GM12872 (cell line): ENCODE results near the gene UBE2G2.

ENCODE experiments used
- TF ChIP-seq, protein P1 (sequence below): IDR thresholded peaks from 3 replicates; pipeline ENCODE4 v1.5.1; 2011; ENCODE audit warnings: low read depth, mild to moderate bottlenecking, low read length, moderate library complexity; ENCODE audit not compliant: insufficient read depth

Gene UBE2G2

DNA sequence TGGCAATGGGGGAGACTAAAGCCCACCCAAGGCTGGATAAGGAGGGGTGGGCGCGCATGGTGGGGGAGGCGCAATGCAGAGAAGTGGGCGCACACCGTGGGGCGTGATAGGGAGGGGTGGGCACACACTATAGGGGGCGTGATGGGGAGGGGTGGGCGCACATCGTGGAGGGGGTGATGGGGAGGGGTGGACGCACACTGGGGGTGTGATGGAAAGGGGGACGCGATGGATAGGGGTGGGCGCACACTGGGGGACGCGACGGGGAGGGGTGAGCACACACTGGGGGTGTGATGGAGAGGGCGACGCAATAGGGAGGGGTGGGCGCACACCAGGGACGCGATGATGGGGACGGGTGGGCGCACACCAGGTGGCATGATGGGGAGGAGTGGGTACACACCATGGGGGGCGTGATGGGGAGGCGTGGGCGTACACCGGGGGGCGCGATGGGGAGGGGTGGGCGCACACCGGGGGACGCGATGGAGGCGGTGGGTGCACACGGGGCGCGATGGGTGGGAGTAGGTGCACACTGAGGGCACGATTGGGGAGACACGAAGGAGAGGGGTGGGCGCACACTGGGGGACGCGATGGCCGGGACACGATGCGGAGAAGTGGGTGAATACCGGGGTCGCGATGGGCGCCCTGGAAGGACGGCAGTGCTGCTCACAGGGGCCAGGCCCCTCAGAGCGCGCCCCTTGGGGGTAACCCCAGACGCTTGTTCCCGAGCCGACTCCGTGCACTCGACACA, 15.3 kb upstream of the UBE2G2 start:
- TF ChIP-seq, protein P1, sequence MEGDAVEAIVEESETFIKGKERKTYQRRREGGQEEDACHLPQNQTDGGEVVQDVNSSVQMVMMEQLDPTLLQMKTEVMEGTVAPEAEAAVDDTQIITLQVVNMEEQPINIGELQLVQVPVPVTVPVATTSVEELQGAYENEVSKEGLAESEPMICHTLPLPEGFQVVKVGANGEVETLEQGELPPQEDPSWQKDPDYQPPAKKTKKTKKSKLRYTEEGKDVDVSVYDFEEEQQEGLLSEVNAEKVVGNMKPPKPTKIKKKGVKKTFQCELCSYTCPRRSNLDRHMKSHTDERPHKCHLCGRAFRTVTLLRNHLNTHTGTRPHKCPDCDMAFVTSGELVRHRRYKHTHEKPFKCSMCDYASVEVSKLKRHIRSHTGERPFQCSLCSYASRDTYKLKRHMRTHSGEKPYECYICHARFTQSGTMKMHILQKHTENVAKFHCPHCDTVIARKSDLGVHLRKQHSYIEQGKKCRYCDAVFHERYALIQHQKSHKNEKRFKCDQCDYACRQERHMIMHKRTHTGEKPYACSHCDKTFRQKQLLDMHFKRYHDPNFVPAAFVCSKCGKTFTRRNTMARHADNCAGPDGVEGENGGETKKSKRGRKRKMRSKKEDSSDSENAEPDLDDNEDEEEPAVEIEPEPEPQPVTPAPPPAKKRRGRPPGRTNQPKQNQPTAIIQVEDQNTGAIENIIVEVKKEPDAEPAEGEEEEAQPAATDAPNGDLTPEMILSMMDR = no peak

DNA sequence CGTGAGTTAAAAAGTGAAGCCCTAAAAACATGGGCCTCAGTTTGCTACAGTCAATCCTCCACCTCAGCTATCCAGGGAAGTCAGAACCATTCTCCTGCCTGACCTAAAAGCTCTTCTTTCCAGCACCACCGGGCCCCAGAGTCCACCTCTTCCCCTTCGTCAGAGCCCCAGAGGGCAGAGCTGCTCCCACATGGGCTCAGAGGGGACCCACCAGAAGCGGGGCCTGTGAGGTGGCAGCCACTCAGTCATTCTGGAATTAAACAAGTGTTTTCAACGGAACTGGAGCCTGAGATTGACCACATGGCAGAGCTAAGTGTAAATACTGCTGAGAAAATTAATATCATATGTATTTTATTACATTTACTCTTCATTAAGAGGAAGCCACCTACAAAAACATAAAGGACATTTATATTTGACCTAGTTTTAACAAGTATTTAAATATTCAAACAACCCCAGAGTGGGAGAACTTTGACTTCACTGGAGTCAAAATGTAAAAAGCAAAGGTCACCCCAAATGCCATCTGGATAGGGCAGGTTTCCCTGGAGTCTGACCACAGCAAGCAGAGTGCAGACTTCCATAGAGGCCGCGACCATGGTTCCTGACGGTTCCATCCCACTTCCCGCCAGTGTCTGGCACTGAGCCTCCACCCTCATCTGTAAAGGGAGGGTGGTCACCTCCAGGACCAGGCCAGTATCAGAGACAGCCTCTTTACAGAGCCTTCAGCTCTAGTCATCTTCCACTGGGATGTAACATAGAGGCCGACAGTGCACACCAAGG, 14.4 kb upstream of the UBE2G2 start:
- TF ChIP-seq, protein P1 = no peak

DNA sequence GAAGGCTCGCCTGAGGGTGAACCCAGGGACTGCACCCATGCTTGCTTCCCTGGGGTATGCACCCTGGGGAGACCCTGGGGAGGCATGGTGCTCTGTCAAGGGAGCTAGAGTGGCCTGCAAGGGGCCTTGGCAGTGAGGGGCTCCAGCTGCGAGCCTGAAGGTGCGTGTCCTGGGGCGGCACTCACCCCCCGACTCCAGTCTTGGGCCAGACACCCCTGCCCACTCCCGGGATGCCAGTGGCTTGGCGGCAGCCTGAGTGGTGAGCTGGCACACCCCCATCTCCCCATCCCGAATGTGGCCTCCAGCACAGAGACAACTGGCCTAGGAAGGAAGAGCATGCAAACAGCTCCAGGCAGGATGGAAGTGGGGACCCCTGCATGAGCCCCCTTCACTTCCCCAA, 13.6 kb upstream of the UBE2G2 start:
- TF ChIP-seq, protein P1 = no peak

DNA sequence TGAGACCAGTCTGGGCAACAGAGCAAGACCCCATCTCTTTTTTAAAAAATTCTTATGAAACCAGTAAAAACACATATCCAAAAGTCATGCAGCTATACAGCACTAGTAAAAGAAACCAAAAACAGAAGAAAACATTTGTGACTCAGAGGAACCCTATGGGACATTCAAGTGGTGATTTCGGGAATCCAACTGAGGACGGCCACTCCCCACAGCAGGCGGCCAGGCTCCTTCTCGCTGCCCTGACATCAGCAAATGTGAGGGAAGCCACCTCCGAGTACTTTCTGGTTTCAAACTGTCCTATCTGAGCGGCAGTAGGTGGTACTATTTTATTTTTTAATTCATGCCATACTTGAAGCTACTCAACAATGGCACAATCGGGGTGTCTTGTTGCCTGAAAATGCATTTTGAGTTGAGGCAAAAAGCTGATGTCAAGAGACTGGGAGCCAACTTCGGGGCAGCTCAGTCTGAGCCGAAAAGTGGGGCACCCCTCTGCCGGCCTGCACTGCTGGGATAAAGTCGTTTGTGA, 12.9 kb upstream of the UBE2G2 start:
- TF ChIP-seq, protein P1 = no peak

DNA sequence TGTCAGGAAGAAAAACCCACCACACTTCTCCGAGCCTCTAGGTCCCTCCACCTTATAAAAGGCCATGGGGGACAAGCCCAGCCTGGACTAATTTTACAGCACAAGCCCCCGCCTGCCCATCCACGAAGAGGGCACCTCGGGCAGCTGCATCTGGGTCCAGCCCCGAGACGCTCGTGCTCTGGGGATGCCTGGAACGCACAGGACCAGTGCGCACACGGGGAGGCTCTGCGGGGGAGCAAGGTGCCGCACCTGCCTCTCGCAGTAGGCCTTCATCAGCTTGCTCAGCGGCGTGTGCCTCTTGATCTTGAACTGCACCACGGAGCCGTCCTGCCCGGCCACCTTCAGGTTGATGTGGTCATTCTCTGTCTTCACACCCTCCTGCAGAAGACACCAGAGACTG, 12.1 kb upstream of the UBE2G2 start:
- TF ChIP-seq, protein P1 = no peak

DNA sequence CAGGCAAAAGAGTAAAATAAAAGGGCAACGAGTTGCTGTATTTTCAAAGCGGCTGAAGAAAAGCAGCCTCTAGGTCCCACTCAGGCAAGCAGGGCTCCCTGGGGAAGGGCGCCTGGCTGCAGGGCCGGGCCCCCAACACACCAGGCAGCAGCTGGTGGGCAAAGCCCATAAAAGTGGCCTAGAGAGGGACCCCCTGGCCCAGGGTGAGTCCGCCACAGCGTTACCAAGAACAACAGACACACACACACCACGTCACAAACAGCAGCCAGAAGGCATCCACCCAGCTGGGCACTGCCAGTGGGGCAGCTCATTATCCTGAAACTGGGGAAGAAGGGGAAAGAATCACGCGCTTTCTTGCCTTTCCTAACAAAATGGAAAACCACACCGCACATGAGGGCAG, 11.5 kb upstream of the UBE2G2 start:
- TF ChIP-seq, protein P1 = no peak

DNA sequence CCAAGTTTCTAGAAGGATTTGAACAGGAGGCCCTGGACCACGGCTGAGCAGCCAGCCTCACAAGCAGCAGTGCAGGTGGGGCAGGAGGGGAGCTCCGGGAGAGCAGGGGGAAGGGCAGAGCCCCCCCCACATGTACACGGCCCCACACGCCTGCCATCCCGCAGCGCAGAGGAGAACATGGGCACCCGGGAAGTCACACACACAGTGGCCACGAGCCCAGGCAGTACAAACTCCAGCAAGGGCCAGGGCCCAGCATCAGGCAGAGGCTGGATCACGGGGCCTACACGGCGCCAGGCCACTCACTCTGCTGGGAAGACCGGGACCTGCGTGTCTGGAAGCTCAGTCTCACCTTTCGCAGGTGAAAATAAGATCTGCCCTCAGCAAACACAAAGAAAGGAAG, 11.0 kb upstream of the UBE2G2 start:
- TF ChIP-seq, protein P1 = no peak
